Measurements from ENCODE around the gene PLXDC2. TPM values are rescaled to one million over a fixed set of nuclear protein-coding genes. Genes with fewer than 3 reads are reported as not detected.
A peak's percentile ranks its signal among the peaks of the same experiment; 100 is the strongest.

PLXDC2 gene
- total and polyA plus RNA-seq, 11 donors, result 3.4 to 36.4 (median 17.1) TPM

DNA sequence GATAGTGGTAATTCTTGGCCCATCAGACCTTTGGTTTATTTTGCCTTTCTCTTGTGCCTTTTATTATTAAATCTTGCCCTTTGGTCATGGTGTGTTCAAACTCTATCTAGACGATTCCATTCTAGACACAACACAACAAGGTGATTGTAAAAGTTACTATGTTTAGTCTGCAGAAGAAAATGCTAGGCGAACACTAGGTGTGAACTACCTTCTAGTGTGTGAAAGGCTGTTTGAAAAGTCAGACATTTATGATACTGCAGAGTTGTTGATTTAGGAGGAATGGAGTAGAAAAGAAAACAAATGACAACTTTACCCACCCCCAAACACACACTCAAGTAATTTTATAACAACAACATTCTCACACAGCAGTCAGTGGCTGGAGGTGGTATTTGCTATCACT is 103.4 kb downstream of the PLXDC2 start:
- 53 to 63% (median 57%) methylated on average over 2 of the region's 2 CpGs for WGBS, 4 donors
- Histone ChIP-seq H3K27me3 (no peaks in the 10 kb centered on the region), H3K9me3 (peaks cover 0 to 9% (median 0%) of the 10 kb centered on the region in 12 donors), H3K36me3 (no peaks in the 10 kb centered on the region), H3K4me1 (peaks cover 0 to 57% (median 39%) of the 10 kb centered on the region in 12 donors), H3K4me3 (no peak overlapping the region), H3K27ac (no peak overlapping the region)
- intact Hi-C loops (cut with DNase I), result loop anchor here in 2 of 10 donors (10.0 kb wide), 1 partner anchor 95 kb away; no protein-coding TSS in a partner anchor
- no peak for TF ChIP-seq POLR2A (IDR thresholded peaks at IDR 0.05)
- TF ChIP-seq, protein P1, sequence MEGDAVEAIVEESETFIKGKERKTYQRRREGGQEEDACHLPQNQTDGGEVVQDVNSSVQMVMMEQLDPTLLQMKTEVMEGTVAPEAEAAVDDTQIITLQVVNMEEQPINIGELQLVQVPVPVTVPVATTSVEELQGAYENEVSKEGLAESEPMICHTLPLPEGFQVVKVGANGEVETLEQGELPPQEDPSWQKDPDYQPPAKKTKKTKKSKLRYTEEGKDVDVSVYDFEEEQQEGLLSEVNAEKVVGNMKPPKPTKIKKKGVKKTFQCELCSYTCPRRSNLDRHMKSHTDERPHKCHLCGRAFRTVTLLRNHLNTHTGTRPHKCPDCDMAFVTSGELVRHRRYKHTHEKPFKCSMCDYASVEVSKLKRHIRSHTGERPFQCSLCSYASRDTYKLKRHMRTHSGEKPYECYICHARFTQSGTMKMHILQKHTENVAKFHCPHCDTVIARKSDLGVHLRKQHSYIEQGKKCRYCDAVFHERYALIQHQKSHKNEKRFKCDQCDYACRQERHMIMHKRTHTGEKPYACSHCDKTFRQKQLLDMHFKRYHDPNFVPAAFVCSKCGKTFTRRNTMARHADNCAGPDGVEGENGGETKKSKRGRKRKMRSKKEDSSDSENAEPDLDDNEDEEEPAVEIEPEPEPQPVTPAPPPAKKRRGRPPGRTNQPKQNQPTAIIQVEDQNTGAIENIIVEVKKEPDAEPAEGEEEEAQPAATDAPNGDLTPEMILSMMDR (IDR thresholded peaks at IDR 0.05), result no peak
- ATAC-seq, result no peak
- DNase-seq, result no peak

DNA sequence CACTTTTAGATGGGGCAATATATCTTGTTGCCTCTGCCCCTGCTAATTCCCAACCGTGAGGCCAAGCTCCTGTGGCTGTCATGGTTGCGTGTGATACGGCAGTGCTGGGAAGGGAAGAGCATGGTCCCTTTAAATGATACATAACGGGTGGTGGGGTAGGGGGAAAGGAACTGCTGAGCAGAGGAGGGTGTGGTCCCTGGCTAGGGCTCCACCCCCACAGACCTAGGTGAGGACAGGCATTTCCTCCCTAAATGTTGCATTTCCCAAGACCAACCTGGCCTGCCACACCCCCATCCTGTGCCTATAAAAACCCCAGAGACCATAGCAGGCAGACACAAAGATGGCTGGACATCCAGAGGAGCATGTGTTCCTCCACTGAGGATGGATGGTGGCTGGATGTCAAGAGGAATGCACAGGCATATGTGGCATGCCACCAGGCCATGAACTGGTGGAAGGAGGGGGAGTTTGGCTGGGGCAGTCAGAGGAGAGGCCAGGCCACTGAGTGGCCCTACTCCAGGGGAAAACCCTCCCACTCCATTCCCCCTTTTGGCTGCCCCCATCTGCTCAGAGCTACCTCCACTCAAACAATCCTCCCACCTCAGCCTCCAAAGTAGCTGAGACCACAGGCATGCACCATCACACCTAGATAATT is 104.0 kb downstream of the PLXDC2 start:
- intact Hi-C loops (cut with DNase I), result loop anchor here in 2 of 10 donors (10.0 kb wide), 1 partner anchor 95 kb away; no protein-coding TSS in a partner anchor
- peaks cover 0 to 4% (median 0%) of the 10 kb centered on the region in 12 donors for H3K9me3 ChIP-seq
- TF ChIP-seq, protein P1 (IDR thresholded peaks at IDR 0.05), result no peak
- TF ChIP-seq POLR2A (IDR thresholded peaks at IDR 0.05), result no peak
- H3K27ac ChIP-seq, result peak overlapping the region in 2 of 12 donors; percentile 36 to 71
- H3K4me3 ChIP-seq, result no peak overlapping the region
- 93 to 96% (median 95%) methylated on average over 4 of the region's 4 CpGs for WGBS, 4 donors
- H3K36me3 ChIP-seq, result no peaks in the 10 kb centered on the region
- H3K4me1 ChIP-seq, result peaks cover 0 to 57% (median 39%) of the 10 kb centered on the region in 12 donors
- no peak for ATAC-seq
- no peak for DNase-seq
- no peaks in the 10 kb centered on the region for H3K27me3 ChIP-seq

DNA sequence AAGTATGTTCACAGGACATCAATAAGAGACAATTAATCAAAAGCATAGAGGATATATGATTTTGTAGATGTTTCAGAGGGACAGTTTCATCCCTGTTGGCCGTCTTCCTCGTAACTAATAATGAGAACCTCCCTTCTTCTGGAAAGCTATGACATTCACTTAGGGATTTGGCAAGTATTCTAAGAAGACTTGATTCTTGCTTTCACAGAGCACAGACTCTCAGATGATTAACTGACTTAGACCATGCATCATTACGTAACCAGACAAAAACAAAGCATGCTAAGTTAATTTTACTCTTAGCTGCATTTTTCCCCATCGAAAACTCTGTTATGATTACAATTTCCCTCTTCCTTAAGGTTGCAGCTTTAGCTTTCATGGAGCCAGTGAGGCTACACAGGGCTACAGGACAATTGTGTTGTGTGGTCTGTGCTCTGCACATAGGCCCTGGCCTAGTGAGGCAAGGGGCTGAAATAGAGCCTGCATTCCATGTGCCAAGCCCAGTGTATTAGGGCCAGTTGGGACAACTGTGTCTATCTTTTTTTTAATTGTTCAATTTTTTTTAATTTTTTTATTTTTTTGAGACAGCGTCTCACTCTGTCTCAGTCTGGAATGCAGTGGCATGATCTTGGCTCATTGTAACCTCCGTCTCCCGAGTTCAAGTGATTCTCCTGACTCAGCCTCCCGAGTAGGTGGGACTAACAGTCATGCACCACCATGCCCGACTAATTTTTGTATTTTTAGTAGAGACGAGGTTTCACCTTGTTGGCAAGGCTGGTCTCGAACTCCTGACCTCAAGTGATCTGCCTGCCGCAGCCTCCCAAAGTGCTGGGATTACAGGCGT is 105.3 kb downstream of the PLXDC2 start:
- TF ChIP-seq, protein P1 (IDR thresholded peaks at IDR 0.05), result no peak
- no peak for TF ChIP-seq POLR2A (IDR thresholded peaks at IDR 0.05)
- 70 to 79% (median 72%) methylated on average over 13 of the region's 13 CpGs for WGBS, 4 donors
- no peak for DNase-seq
- Histone ChIP-seq H3K27me3 (no peaks in the 10 kb centered on the region), H3K27ac (peak overlapping the region; percentile 14 to 82 (median 64)), H3K36me3 (no peaks in the 10 kb centered on the region), H3K4me1 (peaks cover 0 to 57% (median 39%) of the 10 kb centered on the region in 12 donors), H3K9me3 (no peaks in the 10 kb centered on the region), H3K4me3 (no peak overlapping the region)
- intact Hi-C loops (cut with DNase I), result loop anchor here in 2 of 10 donors (10.0 kb wide), 1 partner anchor 97 kb away; no protein-coding TSS in a partner anchor
- peak in 3 of 4 donors; percentile 62 to 78 (median 73) for ATAC-seq

Measured in heart left ventricle (tissue), 16 donors.